ENCODE results near the gene STAMBPL1. TPM values are rescaled to one million over a fixed set of nuclear protein-coding genes. Genes with fewer than 3 reads are reported as not detected.
"Not testable (repeated sequence)": the region's sequence is repeated elsewhere in the genome, so short reads cannot be mapped to it uniquely, and the experiment has no call there.

Gene STAMBPL1
- 10 to 100 TPM; 39.7 to 45.4 TPM for total RNA-seq

GRCh38 chr10:88879534-88880281 lies at the start of gene STAMBPL1:
Gene STAMBPL1 (plus strand): TSS chr10:88880245. CDS start chr10:88901709, 21,464 bp downstream.
- peak; percentile 85 for DNase-seq
- H3K9me3 Mint-ChIP-seq: peaks cover 15% of the 10 kb centered on the region
- POLR2A ChIA-PET: interaction anchor here (0.8 kb wide), 1 partner anchor 9 kb away, joined by 3 read pairs; no protein-coding TSS in a partner anchor
- CTCF ChIA-PET: interaction anchor here (1.2 to 1.5 kb wide), 5 partner anchors 9 to 44 kb away, joined by 3 to 7 read pairs (median 5); no protein-coding TSS in a partner anchor
- peaks cover 68% of the 10 kb centered on the region for H3K4me1 Mint-ChIP-seq
- H3K36me3 Mint-ChIP-seq (ENCODE audit: low read depth): peaks cover 35% of the 10 kb centered on the region
- H3K27ac Mint-ChIP-seq: peak within 1 kb of the TSS; percentile 96
- H3K4me3 Mint-ChIP-seq: peak within 1 kb of the TSS; percentile 92
- H3K27me3 Mint-ChIP-seq: peaks cover under 1% of the 10 kb centered on the region

- Mint-ChIP-seq H3K27ac (no peak overlapping the region), H3K4me3 (no peak overlapping the region), H3K27me3 (no peaks in the 10 kb centered on the region), H3K36me3 (ENCODE audit: low read depth) (peaks cover 22% of the 10 kb centered on the region), H3K4me1 (peaks cover 69% of the 10 kb centered on the region), H3K9me3 (peaks cover 18% of the 10 kb centered on the region)
- no peak for DNase-seq
- CTCF ChIA-PET: interaction anchor here (1.2 to 2.6 kb wide), 3 partner anchors 10 to 104 kb away, joined by 3 to 11 read pairs (median 4); no protein-coding TSS in a partner anchor
- POLR2A ChIA-PET: no interaction called here
These were observed 49.3 kb upstream of the STAMBPL1 start for GRCh38 chr10:88830643-88831268.

GRCh38 chr10:88831709-88832108 lies 48.3 kb upstream of the STAMBPL1 start:
- Mint-ChIP-seq H3K36me3 (ENCODE audit: low read depth) (peaks cover 15% of the 10 kb centered on the region), H3K9me3 (peaks cover 12% of the 10 kb centered on the region), H3K27me3 (no peaks in the 10 kb centered on the region), H3K4me3 (no peak overlapping the region), H3K27ac (peak overlapping the region; percentile 7), H3K4me1 (peaks cover 60% of the 10 kb centered on the region)
- DNase-seq: peak; percentile 62
- ChIA-PET CTCF (interaction anchor here (0.6 to 2.6 kb wide), 4 partner anchors 83 to 159 kb away, joined by 3 to 11 read pairs (median 3); partner anchors contain the start of gene FAS), POLR2A (no interaction called here)

GRCh38 chr10:88832376-88832775 lies 47.7 kb upstream of the STAMBPL1 start:
- Mint-ChIP-seq H3K4me3 (no peak overlapping the region), H3K9me3 (peaks cover 10% of the 10 kb centered on the region), H3K27ac (no peak overlapping the region), H3K27me3 (no peaks in the 10 kb centered on the region), H3K36me3 (ENCODE audit: low read depth) (peaks cover 12% of the 10 kb centered on the region), H3K4me1 (peaks cover 54% of the 10 kb centered on the region)
- ChIA-PET CTCF (interaction anchor here (0.6 to 2.6 kb wide), 4 partner anchors 84 to 158 kb away, joined by 3 to 11 read pairs (median 3); partner anchors contain the start of gene FAS), POLR2A (no interaction called here)
- DNase-seq: no peak

- CTCF ChIA-PET: no interaction called here
- Mint-ChIP-seq H3K36me3 (ENCODE audit: low read depth) (peaks cover 7% of the 10 kb centered on the region), H3K4me3 (no peak overlapping the region), H3K4me1 (peaks cover 49% of the 10 kb centered on the region), H3K27ac (peak overlapping the region; percentile 72), H3K27me3 (no peaks in the 10 kb centered on the region), H3K9me3 (peaks cover 7% of the 10 kb centered on the region)
- no peak for DNase-seq
- POLR2A ChIA-PET: no interaction called here
These were observed 46.9 kb upstream of the STAMBPL1 start for GRCh38 chr10:88833156-88833555.

GRCh38 chr10:88833723-88834122 lies 46.3 kb upstream of the STAMBPL1 start:
- H3K27me3 Mint-ChIP-seq: no peaks in the 10 kb centered on the region
- H3K27ac Mint-ChIP-seq: peak overlapping the region; percentile 72
- H3K36me3 Mint-ChIP-seq (ENCODE audit: low read depth): peaks cover 5% of the 10 kb centered on the region
- ChIA-PET POLR2A (interaction anchor here (0.6 kb wide), 1 partner anchor 43 kb away, joined by 3 read pairs; no protein-coding TSS in a partner anchor), CTCF (interaction anchor here (0.7 to 4.3 kb wide), 3 partner anchors 11 to 100 kb away, joined by 5 to 57 read pairs (median 17); no protein-coding TSS in a partner anchor)
- no peak overlapping the region for H3K4me3 Mint-ChIP-seq
- H3K9me3 Mint-ChIP-seq: peaks cover 7% of the 10 kb centered on the region
- peaks cover 43% of the 10 kb centered on the region for H3K4me1 Mint-ChIP-seq
- DNase-seq: peak; percentile 21

- H3K9me3 Mint-ChIP-seq: peaks cover 7% of the 10 kb centered on the region
- H3K36me3 Mint-ChIP-seq (ENCODE audit: low read depth): peaks cover 5% of the 10 kb centered on the region
- no peak overlapping the region for H3K27ac Mint-ChIP-seq
- no peak overlapping the region for H3K4me3 Mint-ChIP-seq
- peak; percentile 92 for DNase-seq
- peaks cover 32% of the 10 kb centered on the region for H3K4me1 Mint-ChIP-seq
- H3K27me3 Mint-ChIP-seq: no peaks in the 10 kb centered on the region
- ChIA-PET CTCF (interaction anchor here (0.6 to 4.3 kb wide), 17 partner anchors 8 to 253 kb away, joined by 3 to 57 read pairs (median 4); no protein-coding TSS in a partner anchor), POLR2A (interaction anchor here (0.6 kb wide), 1 partner anchor 43 kb away, joined by 3 read pairs; no protein-coding TSS in a partner anchor)
These were observed 44.7 kb upstream of the STAMBPL1 start for GRCh38 chr10:88835096-88835909.

- H3K4me3 Mint-ChIP-seq: no peak overlapping the region
- H3K27me3 Mint-ChIP-seq: no peaks in the 10 kb centered on the region
- ChIA-PET POLR2A (no interaction called here), CTCF (interaction anchor here (0.6 to 4.3 kb wide), 18 partner anchors 9 to 156 kb away, joined by 3 to 57 read pairs (median 4); partner anchors contain the start of gene STAMBPL1)
- H3K36me3 Mint-ChIP-seq (ENCODE audit: low read depth): peaks cover 5% of the 10 kb centered on the region
- no peak for DNase-seq
- peaks cover 7% of the 10 kb centered on the region for H3K9me3 Mint-ChIP-seq
- peaks cover 28% of the 10 kb centered on the region for H3K4me1 Mint-ChIP-seq
- no peak overlapping the region for H3K27ac Mint-ChIP-seq
These were observed 44.2 kb upstream of the STAMBPL1 start for GRCh38 chr10:88835910-88836221.

- H3K9me3 Mint-ChIP-seq; POLR2A ChIA-PET; H3K27me3 Mint-ChIP-seq; H3K27ac Mint-ChIP-seq; H3K4me3 Mint-ChIP-seq; H3K36me3 Mint-ChIP-seq (ENCODE audit: low read depth); DNase-seq: not testable (repeated sequence)
- CTCF ChIA-PET: interaction anchor here (1.8 to 4.3 kb wide), 5 partner anchors 8 to 109 kb away, joined by 5 to 57 read pairs (median 15); no protein-coding TSS in a partner anchor
- H3K4me1 Mint-ChIP-seq: peaks cover 22% of the 10 kb centered on the region
These were observed 42.4 kb upstream of the STAMBPL1 start for GRCh38 chr10:88837632-88838031.

- Mint-ChIP-seq H3K36me3 (ENCODE audit: low read depth) (no peaks in the 10 kb centered on the region), H3K9me3 (no peaks in the 10 kb centered on the region), H3K4me3 (no peak overlapping the region), H3K27ac (no peak overlapping the region), H3K27me3 (peaks cover 3% of the 10 kb centered on the region), H3K4me1 (peaks cover 9% of the 10 kb centered on the region)
- DNase-seq: no peak
- ChIA-PET POLR2A (no interaction called here), CTCF (interaction anchor here (1.9 kb wide), 1 partner anchor 94 kb away, joined by 8 read pairs; no protein-coding TSS in a partner anchor)
These were observed 41.2 kb upstream of the STAMBPL1 start for GRCh38 chr10:88838766-88839350.

- ChIA-PET POLR2A (no interaction called here), CTCF (interaction anchor here (1.9 kb wide), 1 partner anchor 93 kb away, joined by 8 read pairs; no protein-coding TSS in a partner anchor)
- H3K9me3 Mint-ChIP-seq: no peaks in the 10 kb centered on the region
- H3K4me1 Mint-ChIP-seq: peaks cover 7% of the 10 kb centered on the region
- H3K27me3 Mint-ChIP-seq: peaks cover 9% of the 10 kb centered on the region
- peaks cover under 1% of the 10 kb centered on the region for H3K36me3 Mint-ChIP-seq (ENCODE audit: low read depth)
- H3K4me3 Mint-ChIP-seq: no peak overlapping the region
- no peak overlapping the region for H3K27ac Mint-ChIP-seq
- DNase-seq: no peak
These were observed 39.9 kb upstream of the STAMBPL1 start for GRCh38 chr10:88840104-88840503.

- ChIA-PET CTCF (interaction anchor here (1.2 kb wide), 1 partner anchor 12 kb away, joined by 3 read pairs; no protein-coding TSS in a partner anchor), POLR2A (no interaction called here)
- Mint-ChIP-seq H3K4me1 (peaks cover 7% of the 10 kb centered on the region), H3K27me3 (peaks cover 16% of the 10 kb centered on the region), H3K27ac (no peak overlapping the region), H3K36me3 (ENCODE audit: low read depth) (peaks cover 4% of the 10 kb centered on the region), H3K9me3 (peaks cover 3% of the 10 kb centered on the region), H3K4me3 (no peak overlapping the region)
- DNase-seq: no peak
These were observed 39.2 kb upstream of the STAMBPL1 start for GRCh38 chr10:88840881-88841280.

All from activated CD4-positive, alpha-beta T cell treated with anti-CD3 and anti-CD28 coated beads, Interleukin-2, amount 10 ng/mL, durations not matched to agents 7 days and 5 days (primary cell).